ENCODE data around the gene DDX20. TPM values are rescaled to one million over a fixed set of nuclear protein-coding genes. Genes with fewer than 3 reads are reported as not detected.
A peak's percentile ranks its signal among the peaks of the same experiment; 100 is the strongest.

The DDX20 gene, protein sequence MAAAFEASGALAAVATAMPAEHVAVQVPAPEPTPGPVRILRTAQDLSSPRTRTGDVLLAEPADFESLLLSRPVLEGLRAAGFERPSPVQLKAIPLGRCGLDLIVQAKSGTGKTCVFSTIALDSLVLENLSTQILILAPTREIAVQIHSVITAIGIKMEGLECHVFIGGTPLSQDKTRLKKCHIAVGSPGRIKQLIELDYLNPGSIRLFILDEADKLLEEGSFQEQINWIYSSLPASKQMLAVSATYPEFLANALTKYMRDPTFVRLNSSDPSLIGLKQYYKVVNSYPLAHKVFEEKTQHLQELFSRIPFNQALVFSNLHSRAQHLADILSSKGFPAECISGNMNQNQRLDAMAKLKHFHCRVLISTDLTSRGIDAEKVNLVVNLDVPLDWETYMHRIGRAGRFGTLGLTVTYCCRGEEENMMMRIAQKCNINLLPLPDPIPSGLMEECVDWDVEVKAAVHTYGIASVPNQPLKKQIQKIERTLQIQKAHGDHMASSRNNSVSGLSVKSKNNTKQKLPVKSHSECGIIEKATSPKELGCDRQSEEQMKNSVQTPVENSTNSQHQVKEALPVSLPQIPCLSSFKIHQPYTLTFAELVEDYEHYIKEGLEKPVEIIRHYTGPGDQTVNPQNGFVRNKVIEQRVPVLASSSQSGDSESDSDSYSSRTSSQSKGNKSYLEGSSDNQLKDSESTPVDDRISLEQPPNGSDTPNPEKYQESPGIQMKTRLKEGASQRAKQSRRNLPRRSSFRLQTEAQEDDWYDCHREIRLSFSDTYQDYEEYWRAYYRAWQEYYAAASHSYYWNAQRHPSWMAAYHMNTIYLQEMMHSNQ
- polyA plus RNA-seq (2012; ENCODE audit: insufficient read length, low read depth) = 11.5 TPM

DNA sequence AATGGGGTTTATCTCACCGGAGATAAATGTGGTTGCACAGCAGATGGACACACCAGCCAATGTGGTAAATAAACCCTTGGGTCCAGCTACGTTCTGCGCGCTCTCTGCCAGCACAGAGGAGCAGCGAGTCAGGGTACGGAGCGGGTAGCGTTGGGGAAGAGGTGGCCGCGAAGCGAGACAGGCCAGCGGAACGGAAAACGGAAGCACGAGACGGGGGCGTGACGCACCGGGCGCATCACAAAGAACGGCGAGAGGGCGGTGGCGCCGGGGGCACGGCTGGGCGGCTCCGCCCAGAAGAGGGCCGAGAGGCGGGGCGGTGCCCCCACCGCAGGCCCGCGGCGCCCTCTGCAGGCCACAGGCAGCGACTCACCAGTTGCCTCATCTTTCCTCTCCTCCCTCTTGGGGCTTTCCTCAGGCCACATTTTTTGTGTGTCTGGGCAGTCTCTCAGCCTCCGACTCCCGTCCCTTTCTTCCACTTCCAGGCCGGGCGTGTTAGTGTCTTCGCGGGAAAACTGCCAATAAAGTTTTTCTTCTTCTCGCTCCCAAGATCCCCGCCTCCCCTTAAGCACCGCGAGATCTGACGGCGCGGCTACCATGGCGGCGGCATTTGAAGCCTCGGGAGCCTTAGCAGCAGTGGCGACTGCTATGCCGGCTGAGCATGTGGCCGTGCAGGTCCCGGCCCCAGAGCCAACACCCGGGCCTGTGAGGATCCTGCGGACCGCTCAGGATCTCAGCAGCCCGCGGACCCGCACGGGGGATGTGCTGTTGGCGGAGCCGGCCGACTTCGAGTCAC, at the start of gene DDX20:
TSS of gene DDX20 (plus strand) at position 571 of the 793 bp plus-strand sequence. CDS start at position 595, 24 bp downstream.
- TF ChIP-seq POLR2AphosphoS5 (IDR thresholded peaks at IDR 0.05; ENCODE audit: low read depth, low read length) = peak; percentile 87
- peak; percentile 92 for TF ChIP-seq FOXP2 (optimal IDR thresholded peaks at IDR 0.05; ENCODE audit: borderline replicate concordance, extremely low read depth, extremely low read length, insufficient read depth)
- 0 out of 4 replicates have a peak, but pooled peaks have one; percentile 14 to 16 for TF ChIP-seq REST (IDR thresholded peaks at IDR 0.05; ENCODE audit: insufficient read depth in 1 of 2, low read depth in 2 of 2, low read length in 2 of 2)
- peak; percentile 94 for TF ChIP-seq TAF1 (IDR thresholded peaks at IDR 0.05; ENCODE audit: borderline replicate concordance, insufficient read depth, low read length)
- peak; percentile 95 for TF ChIP-seq SIN3A (IDR thresholded peaks at IDR 0.05; ENCODE audit: borderline replicate concordance, insufficient read depth, low read length)

DNA sequence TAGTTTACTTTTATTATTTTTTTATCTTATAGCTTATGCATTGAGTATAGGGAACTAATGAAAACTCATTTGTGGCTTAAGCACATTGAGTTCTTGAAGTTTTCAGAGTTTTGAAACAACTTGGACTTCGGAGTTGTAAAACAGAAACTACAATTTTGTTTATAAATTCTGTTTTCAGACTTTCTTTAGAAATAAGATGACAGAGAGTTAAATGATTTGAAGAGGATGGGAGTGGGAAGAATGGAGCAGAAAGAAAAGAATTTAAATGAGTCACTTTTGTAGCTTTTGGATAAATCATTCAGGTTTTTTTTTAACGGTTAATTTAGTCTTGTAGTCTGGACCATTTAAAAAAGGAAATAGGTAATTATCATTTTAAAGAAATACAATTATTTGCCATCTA, 48.8 kb upstream of the DDX20 start:
- TF ChIP-seq POLR2AphosphoS5 (IDR thresholded peaks at IDR 0.05; ENCODE audit: low read depth, low read length) (no peak), TAF1 (IDR thresholded peaks at IDR 0.05; ENCODE audit: borderline replicate concordance, insufficient read depth, low read length) (no peak), FOXP2 (optimal IDR thresholded peaks at IDR 0.05; ENCODE audit: borderline replicate concordance, extremely low read depth, extremely low read length, insufficient read depth) (no peak), REST (IDR thresholded peaks at IDR 0.05; ENCODE audit: insufficient read depth in 1 of 2, low read depth in 2 of 2, low read length in 2 of 2) (no peak), SIN3A (IDR thresholded peaks at IDR 0.05; ENCODE audit: borderline replicate concordance, insufficient read depth, low read length) (no peak)

GRCh38 chr1:111707906-111708305, 47.8 kb upstream of the DDX20 start:
- no peak for TF ChIP-seq REST (IDR thresholded peaks at IDR 0.05; ENCODE audit: insufficient read depth in 1 of 2, low read depth in 2 of 2, low read length in 2 of 2)
- no peak for TF ChIP-seq SIN3A (IDR thresholded peaks at IDR 0.05; ENCODE audit: borderline replicate concordance, insufficient read depth, low read length)
- TF ChIP-seq TAF1 (IDR thresholded peaks at IDR 0.05; ENCODE audit: borderline replicate concordance, insufficient read depth, low read length) = no peak
- no peak for TF ChIP-seq POLR2AphosphoS5 (IDR thresholded peaks at IDR 0.05; ENCODE audit: low read depth, low read length)
- TF ChIP-seq FOXP2 (optimal IDR thresholded peaks at IDR 0.05; ENCODE audit: borderline replicate concordance, extremely low read depth, extremely low read length, insufficient read depth) = no peak

DNA sequence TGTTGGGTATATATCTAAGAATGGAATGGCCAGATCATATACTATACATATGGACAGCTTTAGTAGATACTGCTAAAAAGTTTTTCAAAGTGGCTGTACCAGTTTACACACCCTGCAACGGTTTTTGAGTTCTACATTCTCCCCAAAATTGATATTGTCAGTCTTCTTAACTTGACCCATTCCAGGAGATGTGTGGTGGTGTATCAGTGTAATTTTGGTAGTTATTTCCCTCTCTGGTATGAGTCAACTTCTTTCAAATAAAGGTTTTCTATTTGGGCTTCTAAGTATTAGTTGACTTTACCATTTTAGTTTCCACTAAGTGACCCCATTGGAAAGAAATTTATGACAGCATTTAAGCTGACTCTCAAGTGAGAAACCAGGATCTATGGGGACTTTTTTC, 45.7 kb upstream of the DDX20 start:
- TF ChIP-seq REST (IDR thresholded peaks at IDR 0.05; ENCODE audit: insufficient read depth in 1 of 2, low read depth in 2 of 2, low read length in 2 of 2) = no peak
- TF ChIP-seq SIN3A (IDR thresholded peaks at IDR 0.05; ENCODE audit: borderline replicate concordance, insufficient read depth, low read length) = no peak
- no peak for TF ChIP-seq TAF1 (IDR thresholded peaks at IDR 0.05; ENCODE audit: borderline replicate concordance, insufficient read depth, low read length)
- TF ChIP-seq FOXP2 (optimal IDR thresholded peaks at IDR 0.05; ENCODE audit: borderline replicate concordance, extremely low read depth, extremely low read length, insufficient read depth) = no peak
- TF ChIP-seq POLR2AphosphoS5 (IDR thresholded peaks at IDR 0.05; ENCODE audit: low read depth, low read length) = no peak
